GM21619 (cell line): ENCODE measurements around the gene TASOR.
A peak's percentile ranks its signal among the peaks of the same experiment; 100 is the strongest.

Experiments
- ATAC-seq: cut with Tn5 transposase; IDR thresholded peaks from one replicate; pipeline ENCODE4 v1.9.1; 2021; ENCODE audit not compliant: unreplicated experiment

TASOR gene

GRCh38 chr3:56682462-56683121 lies 473 bp downstream of the TASOR start:
- ATAC-seq: peak; percentile 61

- ATAC-seq: no peak
These were observed 1.0 kb downstream of the TASOR start for GRCh38 chr3:56681984-56682461.

GRCh38 chr3:56680054-56680580 lies 2.9 kb downstream of the TASOR start:
- no peak for ATAC-seq

- ATAC-seq: peak; percentile 78
These were observed 5.8 kb downstream of the TASOR start for GRCh38 chr3:56677286-56677685.

- no peak for ATAC-seq
These were observed 9.1 kb downstream of the TASOR start for GRCh38 chr3:56673781-56674457.

GRCh38 chr3:56667973-56668579 lies 15.0 kb downstream of the TASOR start:
- ATAC-seq: no peak

- ATAC-seq: no peak
These were observed 18.2 kb downstream of the TASOR start for GRCh38 chr3:56664823-56665222.

GRCh38 chr3:56655709-56656108 lies 27.4 kb downstream of the TASOR start:
- no peak for ATAC-seq

GRCh38 chr3:56654460-56654859 lies 28.6 kb downstream of the TASOR start:
- ATAC-seq: no peak

- no peak for ATAC-seq
These were observed 37.7 kb downstream of the TASOR start for GRCh38 chr3:56645407-56645806.

GRCh38 chr3:56633602-56634535 lies 49.2 kb downstream of the TASOR start:
- ATAC-seq: no peak
